T-helper 1 cell treated with Interleukin-12 subunit alpha and Interleukin-12 subunit beta and Interleukin-4 antibody, amounts not matched to agents 30 μg/mL and 1 μg/mL, for 36 hours (primary cell): ENCODE data around the gene AUH.

Experiments used
- H3K27ac Mint-ChIP-seq: one replicate; pipeline ENCODE4 v1.8.0; 2021; ENCODE audit warnings: mild to moderate bottlenecking, mixed read lengths
- H3K27me3 Mint-ChIP-seq: one replicate; pipeline ENCODE4 v1.8.0; 2021; ENCODE audit warnings: low read depth, mixed read lengths
- H3K36me3 Mint-ChIP-seq: one replicate; pipeline ENCODE4 v1.8.0; 2021; ENCODE audit warnings: low read depth, mixed read lengths
- H3K4me1 Mint-ChIP-seq: one replicate; pipeline ENCODE4 v1.8.0; 2021; ENCODE audit warnings: low read depth, mixed read lengths
- H3K4me3 Mint-ChIP-seq: one replicate; pipeline ENCODE4 v1.8.0; 2021; ENCODE audit warnings: mild to moderate bottlenecking, moderate library complexity, mixed read lengths
- H3K9me3 Mint-ChIP-seq: one replicate; pipeline ENCODE4 v1.8.0; 2021; ENCODE audit warnings: mixed read lengths

The AUH gene

DNA sequence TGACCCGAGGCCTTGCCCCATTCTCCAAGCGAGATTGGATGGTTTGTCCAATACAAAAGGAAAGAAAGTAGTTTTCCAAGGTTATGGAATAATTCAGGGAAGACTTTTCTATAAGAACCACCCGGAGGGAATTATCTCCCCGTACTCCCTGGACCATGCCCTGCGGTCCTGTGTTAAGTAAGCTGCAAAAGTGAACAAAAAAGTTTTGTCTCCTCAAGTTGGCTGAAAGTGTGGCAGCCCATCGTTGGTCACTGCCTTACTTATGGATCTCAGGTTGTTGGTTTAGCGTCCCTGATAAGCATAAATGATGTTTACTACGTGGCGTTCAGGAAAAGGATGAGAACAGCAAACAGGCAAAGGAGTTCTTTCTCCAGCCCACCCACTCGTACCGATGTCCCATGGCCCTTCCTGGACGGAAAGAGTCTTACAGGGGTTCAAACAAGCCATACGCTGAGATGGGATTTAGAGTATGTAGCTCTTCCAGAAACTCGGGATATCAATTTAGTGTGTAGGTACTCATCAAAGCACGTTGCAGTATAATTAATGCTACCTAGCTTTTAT is 413 bp upstream of the AUH start:
- Mint-ChIP-seq H3K36me3 (peaks cover 16% of the 10 kb centered on the region), H3K4me1 (peaks cover 38% of the 10 kb centered on the region), H3K27ac (peak overlapping the region; percentile 83), H3K4me3 (peak overlapping the region; percentile 82), H3K27me3 (no peaks in the 10 kb centered on the region), H3K9me3 (peaks cover 10% of the 10 kb centered on the region)

DNA sequence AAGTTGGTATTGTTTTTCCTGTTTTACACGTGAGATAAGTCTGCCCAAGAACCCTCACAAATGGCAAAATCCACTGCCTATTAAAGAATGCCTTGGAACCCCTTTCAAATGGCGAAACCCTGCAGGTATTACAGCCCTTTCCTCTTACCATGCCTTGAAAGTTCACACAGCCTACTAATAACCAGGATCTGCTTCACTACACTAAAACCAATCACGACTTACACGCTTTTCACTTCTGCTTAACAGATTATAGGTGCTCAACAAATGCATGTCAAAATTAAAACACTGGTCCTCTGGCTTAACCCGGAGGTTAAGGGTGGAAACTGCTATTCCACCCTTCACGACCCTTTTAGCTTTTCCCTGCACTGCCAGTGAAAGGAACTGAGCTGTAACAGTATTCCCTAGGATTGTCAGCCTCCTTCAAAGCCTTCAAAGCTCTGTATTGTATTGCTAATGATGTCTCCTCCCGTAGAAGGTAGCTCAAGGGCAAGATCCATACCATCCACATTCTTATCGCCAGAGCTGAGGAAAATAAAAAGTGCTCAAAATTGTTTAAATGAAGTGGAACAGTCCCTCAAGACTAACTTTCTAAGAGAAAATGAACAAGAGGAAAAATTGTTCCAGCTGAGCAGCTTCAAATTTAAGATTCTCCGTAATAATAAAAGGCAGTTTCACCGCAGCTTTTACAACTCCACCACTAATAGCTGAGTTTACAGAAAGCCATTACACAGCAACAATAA is 997 bp downstream of the AUH start:
- Mint-ChIP-seq H3K9me3 (peaks cover 7% of the 10 kb centered on the region), H3K27me3 (no peaks in the 10 kb centered on the region), H3K27ac (peak overlapping the region; percentile 89), H3K4me1 (peaks cover 47% of the 10 kb centered on the region), H3K4me3 (peak overlapping the region; percentile 96), H3K36me3 (peaks cover 26% of the 10 kb centered on the region)

DNA sequence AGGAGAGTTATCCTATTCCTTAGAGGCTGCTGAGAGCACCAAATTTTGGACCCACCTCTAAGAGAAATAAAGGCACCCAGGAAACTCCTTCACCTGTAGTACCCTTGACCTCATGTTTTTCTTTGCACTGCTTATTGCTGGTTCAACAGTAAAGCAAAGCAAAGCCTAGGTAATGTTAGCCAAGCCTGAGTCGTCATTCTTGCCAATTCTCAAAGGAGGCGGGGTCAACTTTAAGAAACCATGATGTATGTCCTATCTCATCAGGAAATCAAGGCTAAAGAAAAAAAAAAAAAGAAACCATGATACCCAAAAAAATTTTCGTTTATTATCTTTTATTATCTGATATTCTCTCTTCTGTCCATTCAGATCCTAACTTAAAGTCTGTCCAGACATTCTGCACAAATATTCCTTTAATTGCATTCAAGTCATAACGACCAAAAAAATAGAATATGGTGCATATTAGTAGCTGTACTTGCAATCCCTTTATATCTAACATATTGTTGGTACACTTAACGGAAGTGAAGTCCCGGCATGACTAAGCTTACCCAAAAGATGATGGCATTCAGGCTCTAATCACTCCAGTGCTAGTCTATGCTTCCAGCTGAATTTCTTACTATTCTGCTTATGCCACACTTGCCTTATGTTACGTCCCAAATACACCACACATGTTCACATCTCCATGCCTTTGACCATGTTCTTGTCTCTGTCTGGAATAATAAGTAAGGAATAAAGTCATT is 1.8 kb downstream of the AUH start:
- Mint-ChIP-seq H3K9me3 (peaks cover 5% of the 10 kb centered on the region), H3K36me3 (peaks cover 29% of the 10 kb centered on the region), H3K27me3 (no peaks in the 10 kb centered on the region), H3K4me3 (peak overlapping the region; percentile 96), H3K4me1 (peaks cover 48% of the 10 kb centered on the region), H3K27ac (peak overlapping the region; percentile 89)

DNA sequence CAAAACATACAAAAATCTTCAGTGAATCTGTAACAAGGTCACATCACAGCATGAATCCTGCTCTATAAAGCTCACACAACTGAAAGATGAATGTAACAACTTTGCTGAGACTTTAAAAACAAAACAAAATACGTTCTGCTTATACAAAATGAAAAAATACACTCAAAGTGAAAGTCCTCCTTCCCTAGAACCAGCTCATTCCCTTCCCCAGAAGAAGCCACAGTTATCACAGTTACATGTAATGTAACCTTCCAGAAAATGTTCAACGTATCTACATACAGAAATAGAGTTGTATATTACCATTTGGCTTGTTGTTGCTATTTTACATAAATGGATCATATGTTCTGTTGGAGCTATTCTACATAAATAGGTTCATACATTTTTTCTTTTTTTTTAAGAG is 2.6 kb downstream of the AUH start:
- peaks cover 5% of the 10 kb centered on the region for H3K9me3 Mint-ChIP-seq
- no peaks in the 10 kb centered on the region for H3K27me3 Mint-ChIP-seq
- H3K4me3 Mint-ChIP-seq: peak overlapping the region; percentile 96
- peaks cover 36% of the 10 kb centered on the region for H3K36me3 Mint-ChIP-seq
- peak overlapping the region; percentile 89 for H3K27ac Mint-ChIP-seq
- H3K4me1 Mint-ChIP-seq: peaks cover 53% of the 10 kb centered on the region

DNA sequence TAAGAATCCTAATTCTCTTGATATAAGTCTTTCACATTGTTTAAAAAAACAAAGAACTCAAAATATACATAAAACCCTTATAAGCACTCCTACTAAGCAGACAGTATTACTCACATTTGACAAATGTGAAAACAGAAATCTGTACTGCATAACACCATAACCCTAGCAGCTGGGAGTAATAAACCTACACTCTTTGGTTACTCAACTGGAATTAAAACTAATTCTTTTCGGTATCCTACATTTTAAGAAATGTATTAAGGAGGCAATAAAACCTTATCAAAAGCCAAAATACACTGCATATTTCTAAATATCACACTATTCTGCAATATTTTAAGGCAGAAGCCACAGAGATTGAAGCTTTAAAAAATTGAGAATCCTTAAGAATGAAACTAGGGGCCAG is 6.8 kb downstream of the AUH start:
- H3K27ac Mint-ChIP-seq: no peak overlapping the region
- H3K4me3 Mint-ChIP-seq: no peak overlapping the region
- peaks cover 36% of the 10 kb centered on the region for H3K4me1 Mint-ChIP-seq
- H3K27me3 Mint-ChIP-seq: no peaks in the 10 kb centered on the region
- no peaks in the 10 kb centered on the region for H3K9me3 Mint-ChIP-seq
- peaks cover 38% of the 10 kb centered on the region for H3K36me3 Mint-ChIP-seq

DNA sequence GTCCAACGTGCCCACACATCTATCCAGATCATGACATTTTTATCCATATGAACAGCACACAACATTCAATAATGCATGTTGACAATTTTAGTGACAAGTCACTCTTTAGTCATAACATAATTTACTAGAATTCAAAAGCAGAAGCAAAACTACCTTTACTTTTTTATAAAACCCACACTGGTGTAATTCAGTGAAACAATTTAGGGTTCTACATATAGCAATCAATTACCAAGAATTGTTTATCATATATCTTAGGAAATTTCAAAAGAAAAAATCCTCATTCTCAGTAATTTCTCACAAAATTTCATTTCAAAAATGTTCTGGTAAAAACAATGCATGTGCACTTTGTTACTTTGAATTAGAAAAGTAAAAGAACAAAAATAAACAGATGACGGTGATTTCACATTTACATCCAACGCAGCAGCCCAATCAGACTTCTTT is 12.6 kb downstream of the AUH start:
- peak overlapping the region; percentile 79 for H3K27ac Mint-ChIP-seq
- H3K4me3 Mint-ChIP-seq: peak overlapping the region; percentile 42
- peaks cover 30% of the 10 kb centered on the region for H3K36me3 Mint-ChIP-seq
- no peaks in the 10 kb centered on the region for H3K27me3 Mint-ChIP-seq
- H3K9me3 Mint-ChIP-seq: no peaks in the 10 kb centered on the region
- H3K4me1 Mint-ChIP-seq: peaks cover 19% of the 10 kb centered on the region

DNA sequence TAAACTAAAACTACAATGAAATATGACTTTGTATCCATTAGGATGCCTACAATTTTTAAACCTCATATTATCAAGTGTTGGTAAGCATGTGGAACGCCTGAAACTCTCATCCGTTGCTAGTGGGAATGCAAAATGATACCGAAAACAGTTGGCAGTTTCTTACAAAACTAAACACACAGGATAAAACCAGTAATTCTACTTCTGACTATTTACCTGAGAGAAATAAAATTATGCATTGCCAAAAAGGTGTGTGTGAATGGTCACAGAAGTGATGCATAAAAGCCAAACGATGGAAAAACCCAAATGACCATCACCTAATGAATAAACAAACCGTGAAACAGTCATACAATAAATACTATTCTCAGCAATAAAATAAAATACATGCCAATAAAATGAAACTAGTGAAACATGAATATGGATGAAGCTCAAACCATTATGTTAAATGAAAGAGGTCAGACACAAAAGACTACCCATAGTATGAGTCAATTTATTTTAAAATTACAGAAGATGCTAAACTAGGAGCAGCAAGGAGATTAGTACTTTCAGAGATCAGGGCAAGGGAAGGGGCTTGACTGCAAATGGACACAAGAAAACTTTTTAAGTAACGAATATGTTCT is 13.4 kb downstream of the AUH start:
- H3K27me3 Mint-ChIP-seq: no peaks in the 10 kb centered on the region
- peaks cover 32% of the 10 kb centered on the region for H3K36me3 Mint-ChIP-seq
- peak overlapping the region; percentile 37 for H3K27ac Mint-ChIP-seq
- peak overlapping the region; percentile 6 for H3K4me3 Mint-ChIP-seq
- no peaks in the 10 kb centered on the region for H3K9me3 Mint-ChIP-seq
- H3K4me1 Mint-ChIP-seq: peaks cover 19% of the 10 kb centered on the region

DNA sequence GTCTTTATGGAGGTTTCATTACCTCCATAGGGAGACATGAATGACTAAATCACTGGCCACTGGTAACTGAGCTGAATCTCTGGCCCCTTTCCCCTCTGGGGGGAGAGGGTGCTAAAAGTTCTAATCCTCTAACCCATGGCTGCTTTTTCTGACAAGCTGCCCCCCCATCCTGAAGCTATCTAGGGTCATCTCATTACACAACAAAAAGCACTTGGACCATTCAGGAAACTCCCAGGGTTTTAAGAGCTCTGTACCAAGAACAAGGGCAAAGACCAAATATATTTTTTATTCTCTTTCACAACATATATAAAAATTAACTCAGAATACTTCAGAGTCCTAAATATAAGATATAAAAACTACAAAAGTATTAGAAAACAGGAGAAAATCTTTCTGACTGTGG is 14.3 kb downstream of the AUH start:
- Mint-ChIP-seq H3K4me1 (peaks cover 19% of the 10 kb centered on the region), H3K27me3 (no peaks in the 10 kb centered on the region), H3K36me3 (peaks cover 37% of the 10 kb centered on the region), H3K27ac (no peak overlapping the region), H3K4me3 (no peak overlapping the region), H3K9me3 (peaks cover 5% of the 10 kb centered on the region)

DNA sequence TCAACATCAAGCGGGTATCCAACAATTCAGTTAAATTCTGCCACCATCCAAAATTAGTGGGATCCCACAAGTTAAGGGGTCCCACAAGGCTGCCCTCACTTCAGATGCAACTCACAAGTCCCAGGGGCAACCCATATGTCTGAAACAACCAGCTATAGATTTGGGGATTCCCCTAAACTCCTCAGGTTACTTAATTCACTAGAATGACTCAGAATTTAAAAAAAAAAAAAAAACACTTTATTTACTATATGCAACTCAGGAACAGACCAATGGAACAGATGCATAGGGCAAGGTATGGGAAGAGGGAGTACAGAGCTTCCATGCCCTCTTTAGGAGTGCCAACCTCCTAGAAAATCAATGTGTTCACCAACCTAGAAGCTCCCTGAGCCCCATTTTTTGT is 15.1 kb downstream of the AUH start:
- H3K4me1 Mint-ChIP-seq: peaks cover 21% of the 10 kb centered on the region
- H3K4me3 Mint-ChIP-seq: no peak overlapping the region
- H3K27me3 Mint-ChIP-seq: no peaks in the 10 kb centered on the region
- H3K36me3 Mint-ChIP-seq: peaks cover 44% of the 10 kb centered on the region
- peak overlapping the region; percentile 36 for H3K27ac Mint-ChIP-seq
- peaks cover 5% of the 10 kb centered on the region for H3K9me3 Mint-ChIP-seq

DNA sequence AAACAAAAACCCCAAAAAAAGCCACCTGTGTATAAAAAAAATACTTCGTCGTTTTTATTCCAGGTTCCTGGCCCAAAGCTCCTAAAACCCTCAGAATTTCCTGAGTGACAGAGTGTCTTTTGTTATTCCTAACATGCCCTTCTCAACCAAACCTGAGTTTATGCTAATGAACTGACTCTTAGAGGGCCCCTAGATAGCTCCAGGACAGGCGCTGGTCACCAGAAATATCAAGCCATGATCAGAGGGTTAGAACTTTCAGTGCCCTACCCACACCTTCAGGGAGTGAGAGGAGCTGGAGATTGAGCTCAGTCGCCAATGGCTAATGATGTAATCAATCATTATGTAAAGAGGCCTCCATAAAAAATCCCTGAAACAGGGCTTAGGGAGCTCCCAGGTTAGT is 15.7 kb downstream of the AUH start:
- H3K9me3 Mint-ChIP-seq: peaks cover 5% of the 10 kb centered on the region
- no peak overlapping the region for H3K4me3 Mint-ChIP-seq
- H3K36me3 Mint-ChIP-seq: peaks cover 47% of the 10 kb centered on the region

DNA sequence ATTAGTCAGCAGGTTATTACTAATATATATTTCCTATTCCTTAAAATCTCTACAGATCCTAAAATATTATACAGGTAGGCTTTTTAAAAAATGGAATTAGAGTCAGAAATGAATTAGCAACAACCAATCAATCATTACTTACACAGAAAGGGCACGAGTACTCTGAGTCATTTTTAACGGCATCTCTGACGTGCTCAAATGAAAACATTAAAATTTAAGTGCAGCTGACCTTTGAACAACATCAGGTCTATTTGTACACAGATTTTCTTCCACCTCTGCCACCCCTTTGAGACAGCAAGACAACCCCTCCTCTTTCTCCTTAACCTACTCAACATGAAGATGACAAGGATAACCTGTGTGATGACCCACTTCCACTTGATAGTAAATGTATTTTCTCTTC is 19.1 kb downstream of the AUH start:
- Mint-ChIP-seq H3K36me3 (peaks cover 57% of the 10 kb centered on the region), H3K27me3 (no peaks in the 10 kb centered on the region), H3K4me3 (no peak overlapping the region), H3K4me1 (peaks cover 17% of the 10 kb centered on the region), H3K9me3 (peaks cover 5% of the 10 kb centered on the region), H3K27ac (no peak overlapping the region)

More for the DNA sequence above, 15.7 kb downstream of the AUH start:
- Mint-ChIP-seq H3K27me3 (no peaks in the 10 kb centered on the region), H3K27ac (no peak overlapping the region), H3K4me1 (peaks cover 27% of the 10 kb centered on the region)

DNA sequence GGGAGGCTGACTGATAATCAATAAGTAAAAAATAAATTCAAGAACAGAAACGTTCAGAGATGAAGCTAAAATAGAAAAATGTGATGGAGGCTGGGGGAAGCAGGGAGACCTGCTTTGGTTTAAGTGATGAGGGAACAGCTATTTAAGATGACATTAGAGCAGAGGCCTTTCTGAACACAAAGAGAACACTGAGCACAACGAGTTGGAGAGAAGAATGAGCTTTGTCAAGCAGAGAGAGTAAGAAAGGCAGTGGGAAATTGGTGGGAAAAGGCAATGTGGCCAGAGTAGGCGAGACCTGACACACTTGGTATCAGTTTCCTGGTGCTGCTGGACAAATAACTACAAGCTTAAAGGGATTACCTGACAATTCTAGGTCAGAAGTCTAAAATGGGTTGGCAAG is 20.0 kb downstream of the AUH start:
- no peaks in the 10 kb centered on the region for H3K27me3 Mint-ChIP-seq
- H3K9me3 Mint-ChIP-seq: peaks cover 5% of the 10 kb centered on the region
- peaks cover 63% of the 10 kb centered on the region for H3K36me3 Mint-ChIP-seq
- peaks cover 23% of the 10 kb centered on the region for H3K4me1 Mint-ChIP-seq
- H3K4me3 Mint-ChIP-seq: peak overlapping the region; percentile 6
- no peak overlapping the region for H3K27ac Mint-ChIP-seq

DNA sequence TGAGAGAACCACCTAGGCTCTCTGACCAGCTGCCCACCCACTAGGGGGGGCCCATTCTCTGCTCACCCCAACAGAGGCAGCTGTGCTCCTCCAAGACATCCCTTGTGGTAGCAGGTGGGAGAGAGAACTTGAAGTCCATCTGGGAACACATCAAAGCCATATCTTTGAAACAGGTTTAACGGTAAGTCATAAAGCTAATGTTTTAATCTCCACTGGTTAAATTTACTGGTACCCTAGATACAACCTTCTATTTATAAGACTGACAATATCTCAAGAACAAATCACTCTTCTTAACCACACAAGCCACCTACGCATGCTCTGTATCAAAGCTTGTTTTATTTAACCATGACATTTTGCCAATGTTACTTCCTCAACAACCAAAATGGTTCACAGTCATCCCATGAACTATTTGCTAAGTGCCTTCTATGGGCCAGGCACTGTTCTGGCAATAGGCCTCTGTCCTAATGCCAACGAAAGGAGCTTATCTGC is 20.4 kb downstream of the AUH start:
- no peak overlapping the region for H3K27ac Mint-ChIP-seq
- H3K9me3 Mint-ChIP-seq: peaks cover 5% of the 10 kb centered on the region
- peak overlapping the region; percentile 6 for H3K4me3 Mint-ChIP-seq
- peaks cover 20% of the 10 kb centered on the region for H3K4me1 Mint-ChIP-seq
- no peaks in the 10 kb centered on the region for H3K27me3 Mint-ChIP-seq
- H3K36me3 Mint-ChIP-seq: peaks cover 61% of the 10 kb centered on the region

DNA sequence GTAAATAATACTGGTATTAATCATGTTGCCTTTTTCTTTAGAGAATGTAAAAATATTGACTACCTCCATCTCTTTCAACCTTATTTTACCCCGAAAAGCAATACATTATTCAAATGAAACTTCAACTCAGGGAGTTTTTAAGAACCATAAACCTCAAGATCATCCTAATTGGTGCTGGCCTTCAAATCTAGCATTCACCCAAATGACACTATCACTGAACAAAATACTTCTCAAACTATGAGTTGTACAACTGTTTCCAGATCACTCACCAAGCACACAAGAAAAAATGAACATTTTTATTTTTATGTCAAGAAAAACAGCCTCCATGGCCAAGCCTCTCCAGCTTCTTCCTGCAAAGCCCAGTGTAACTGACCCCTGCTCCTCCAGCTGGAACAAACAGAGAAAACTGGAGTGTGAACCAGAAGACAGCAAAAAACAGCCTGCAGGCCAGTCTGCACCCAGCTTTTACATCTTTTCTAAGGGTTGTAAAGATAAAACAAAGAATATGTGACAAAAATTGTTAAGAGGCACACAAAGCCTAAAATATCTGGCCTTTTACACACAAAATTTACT is 21.2 kb downstream of the AUH start:
- H3K4me1 Mint-ChIP-seq: peaks cover 19% of the 10 kb centered on the region
- no peak overlapping the region for H3K27ac Mint-ChIP-seq
- no peaks in the 10 kb centered on the region for H3K27me3 Mint-ChIP-seq
- H3K9me3 Mint-ChIP-seq: peaks cover 5% of the 10 kb centered on the region
- no peak overlapping the region for H3K4me3 Mint-ChIP-seq
- H3K36me3 Mint-ChIP-seq: peaks cover 61% of the 10 kb centered on the region
